ENCODE data around the gene CASP8.
A peak's percentile ranks its signal among the peaks of the same experiment; 100 is the strongest.

Gene CASP8

DNA sequence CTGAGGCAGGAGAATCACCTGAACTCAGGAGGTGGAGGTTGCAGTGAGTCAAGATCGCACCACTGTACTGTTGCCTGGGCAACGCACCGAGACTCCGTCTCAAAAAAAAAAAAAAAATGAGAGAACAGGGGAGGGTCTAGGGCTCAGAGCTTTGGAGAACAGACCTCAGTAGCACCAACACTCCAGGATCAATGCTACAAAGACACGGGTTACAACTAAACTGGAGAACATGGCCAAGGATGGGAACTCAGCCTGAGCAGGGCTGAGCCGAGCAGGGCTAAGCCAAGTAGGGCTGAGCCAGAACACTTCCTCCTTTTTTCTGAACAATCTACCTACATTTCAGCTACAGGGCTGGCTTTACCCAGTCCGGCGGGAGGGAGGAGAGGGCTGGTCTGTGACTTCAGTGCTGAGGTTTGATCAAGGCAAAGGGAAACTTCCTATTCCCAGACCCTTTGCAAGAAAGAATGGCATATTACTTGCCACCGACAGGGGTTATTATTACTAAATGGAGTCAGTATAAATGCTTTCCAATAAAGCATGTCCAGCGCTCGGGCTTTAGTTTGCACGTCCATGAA is 2.9 kb upstream of the CASP8 start:
- peak overlapping the region; percentile 91 to 92 for H3K4me3 Mint-ChIP-seq
- H3K4me1 Mint-ChIP-seq: peaks cover 86% of the 10 kb centered on the region
- peak overlapping the region; percentile 98 to 99 for H3K27ac Mint-ChIP-seq
- DNase-seq: peak; percentile 56 to 64
- H3K9me3 Mint-ChIP-seq: no peaks in the 10 kb centered on the region
- no peaks in the 10 kb centered on the region for H3K27me3 Mint-ChIP-seq
- peak; percentile 39 for ATAC-seq

DNA sequence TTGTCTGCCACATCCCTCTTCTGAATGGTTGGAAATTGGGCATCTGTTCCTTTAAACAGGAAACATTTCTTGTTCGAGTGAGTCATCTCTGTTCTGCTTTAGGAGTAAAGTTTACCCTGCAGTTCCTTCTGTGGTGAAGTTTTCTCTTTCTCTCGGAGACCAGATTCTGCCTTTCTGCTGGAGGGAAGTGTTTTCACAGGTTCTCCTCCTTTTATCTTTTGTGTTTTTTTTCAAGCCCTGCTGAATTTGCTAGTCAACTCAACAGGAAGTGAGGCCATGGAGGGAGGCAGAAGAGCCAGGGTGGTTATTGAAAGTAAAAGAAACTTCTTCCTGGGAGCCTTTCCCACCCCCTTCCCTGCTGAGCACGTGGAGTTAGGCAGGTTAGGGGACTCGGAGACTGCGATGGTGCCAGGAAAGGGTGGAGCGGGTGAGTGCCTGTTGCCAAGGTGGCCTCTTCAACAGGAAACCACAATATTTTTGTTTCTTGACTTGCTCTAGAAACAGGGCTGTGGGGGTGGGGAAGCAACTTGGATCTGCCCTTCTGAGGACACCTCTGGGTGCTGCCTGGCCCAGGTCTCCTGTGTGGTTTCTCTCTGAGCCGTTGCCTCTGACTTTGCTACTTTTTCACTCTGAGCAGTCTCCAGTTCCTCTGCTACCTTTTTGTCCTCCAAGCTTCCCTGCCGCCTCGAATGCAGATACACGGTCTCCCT is 2.2 kb upstream of the CASP8 start:
- H3K4me3 Mint-ChIP-seq: peak overlapping the region; percentile 91 to 92
- H3K27me3 Mint-ChIP-seq: no peaks in the 10 kb centered on the region
- peak; percentile 88 to 95 for DNase-seq
- ATAC-seq: peak; percentile 80
- peaks cover 86% of the 10 kb centered on the region for H3K4me1 Mint-ChIP-seq
- H3K27ac Mint-ChIP-seq: peak overlapping the region; percentile 98 to 99
- no peaks in the 10 kb centered on the region for H3K9me3 Mint-ChIP-seq

DNA sequence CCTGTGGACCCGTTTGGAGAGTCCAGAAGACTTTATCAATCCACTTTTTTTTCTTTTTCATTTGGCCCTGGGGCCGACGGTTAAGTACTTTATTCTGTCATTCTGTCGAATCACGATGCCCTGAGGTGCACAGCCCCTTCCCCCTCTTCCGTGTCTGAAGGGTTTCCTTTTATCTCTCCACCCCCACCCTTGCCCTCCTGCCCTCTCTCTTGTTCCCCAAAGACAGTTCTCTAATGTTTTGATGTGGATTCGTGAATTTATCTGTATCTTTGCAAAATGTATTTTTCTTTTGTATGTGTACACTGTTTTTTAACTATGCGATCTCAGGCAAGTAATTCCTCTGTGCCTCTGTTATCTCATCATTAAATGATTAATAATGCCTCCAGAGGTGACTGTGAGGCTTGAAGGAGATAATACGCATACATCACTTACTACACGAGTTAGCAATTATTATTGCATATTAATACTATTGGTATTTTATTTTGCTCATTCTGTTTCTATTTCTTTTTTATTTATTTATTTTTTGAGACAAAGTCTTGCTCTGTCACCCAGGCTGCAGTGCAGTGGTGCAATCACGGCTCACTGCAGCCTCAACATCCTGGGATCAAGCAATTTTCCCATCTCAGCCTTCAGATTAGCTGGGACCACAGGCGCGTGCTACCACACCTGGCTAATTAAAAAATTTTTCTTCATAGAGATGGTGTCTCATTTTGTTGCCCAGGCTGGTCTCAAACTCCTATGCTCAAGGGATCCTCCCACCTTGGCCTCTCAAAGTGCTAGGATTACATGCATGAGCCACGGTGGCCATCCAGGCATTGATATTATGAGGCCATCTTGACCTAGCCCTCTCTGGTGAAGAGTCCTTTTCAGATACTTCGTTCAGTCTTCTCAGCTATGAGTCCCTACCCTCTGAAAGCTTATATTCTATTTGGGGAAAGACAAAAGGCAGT is 1.4 kb upstream of the CASP8 start:
- Mint-ChIP-seq H3K27me3 (no peaks in the 10 kb centered on the region), H3K4me1 (peaks cover 87% of the 10 kb centered on the region)
- no peak for DNase-seq

GRCh38 chr2:201261471-201261870 is 1.1 kb downstream of the CASP8 start:
- no peaks in the 10 kb centered on the region for H3K9me3 Mint-ChIP-seq
- H3K4me3 Mint-ChIP-seq: peak overlapping the region; percentile 88 to 98
- DNase-seq: peak; percentile 52 to 69
- H3K4me1 Mint-ChIP-seq: peaks cover 86% of the 10 kb centered on the region
- ATAC-seq: no peak
- peak overlapping the region; percentile 89 to 97 for H3K27ac Mint-ChIP-seq
- H3K27me3 Mint-ChIP-seq: no peaks in the 10 kb centered on the region

More for the DNA sequence above, 1.4 kb upstream of the CASP8 start:
- H3K27ac Mint-ChIP-seq: peak overlapping the region; percentile 98 to 99
- H3K4me3 Mint-ChIP-seq: peak overlapping the region; percentile 91 to 92
- ATAC-seq: peak; percentile 26
- H3K9me3 Mint-ChIP-seq: no peaks in the 10 kb centered on the region

DNA sequence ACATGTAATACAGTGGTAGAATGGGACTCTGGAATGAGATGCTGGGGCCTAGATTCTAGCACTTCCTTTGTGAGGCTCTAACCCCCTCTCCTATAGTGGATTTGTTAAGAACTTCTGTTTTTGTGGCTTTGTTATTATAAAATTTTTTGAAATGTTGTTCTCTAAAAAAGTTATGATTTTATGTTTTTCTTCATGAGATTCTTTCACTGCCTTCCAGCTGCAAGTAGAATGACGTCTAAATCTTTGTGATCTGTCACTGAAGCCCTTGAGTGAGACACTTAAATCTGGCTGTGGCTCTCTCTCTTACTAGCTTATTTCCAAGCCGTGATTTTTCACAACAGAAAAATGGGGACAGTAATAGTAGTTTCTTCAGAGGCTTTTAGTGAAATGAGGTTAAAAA is 1.6 kb downstream of the CASP8 start:
- ATAC-seq (no peak), DNase-seq (no peak)
- peak overlapping the region; percentile 89 to 97 for H3K27ac Mint-ChIP-seq
- no peaks in the 10 kb centered on the region for H3K9me3 Mint-ChIP-seq
- peaks cover 86% of the 10 kb centered on the region for H3K4me1 Mint-ChIP-seq
- H3K27me3 Mint-ChIP-seq: no peaks in the 10 kb centered on the region
- peak overlapping the region; percentile 88 to 98 for H3K4me3 Mint-ChIP-seq

GRCh38 chr2:201262718-201263117 is 2.4 kb downstream of the CASP8 start:
- peaks cover 79% of the 10 kb centered on the region for H3K4me1 Mint-ChIP-seq
- ATAC-seq: peak; percentile 60
- DNase-seq: peak in 1 of 2 donors; percentile 43

GRCh38 chr2:201263779-201264178 is 3.4 kb downstream of the CASP8 start:
- Mint-ChIP-seq H3K4me1 (peaks cover 69% of the 10 kb centered on the region), H3K27ac (no peak overlapping the region), H3K4me3 (peak overlapping the region; percentile 64 to 79), H3K27me3 (no peaks in the 10 kb centered on the region), H3K9me3 (no peaks in the 10 kb centered on the region)
- no peak for DNase-seq
- no peak for ATAC-seq

More at GRCh38 chr2:201262718-201263117, 2.4 kb downstream of the CASP8 start:
- Mint-ChIP-seq H3K27me3 (no peaks in the 10 kb centered on the region), H3K4me3 (peak overlapping the region; percentile 78 to 79), H3K27ac (peak overlapping the region; percentile 86 to 91), H3K9me3 (no peaks in the 10 kb centered on the region)

- H3K27ac Mint-ChIP-seq: no peak overlapping the region
Observed at GRCh38 chr2:201264472-201265173, 4.3 kb downstream of the CASP8 start.

GRCh38 chr2:201266629-201267028 is 6.3 kb downstream of the CASP8 start:
- ATAC-seq (no peak), DNase-seq (no peak)
- H3K4me3 Mint-ChIP-seq: no peak overlapping the region
- no peaks in the 10 kb centered on the region for H3K9me3 Mint-ChIP-seq
- peak overlapping the region in 1 of 2 donors; percentile 59 for H3K27ac Mint-ChIP-seq
- H3K27me3 Mint-ChIP-seq: no peaks in the 10 kb centered on the region
- peaks cover 66% of the 10 kb centered on the region for H3K4me1 Mint-ChIP-seq

More at GRCh38 chr2:201264472-201265173, 4.3 kb downstream of the CASP8 start:
- H3K4me3 Mint-ChIP-seq: peak overlapping the region; percentile 64 to 79
- peaks cover 60% of the 10 kb centered on the region for H3K4me1 Mint-ChIP-seq
- H3K9me3 Mint-ChIP-seq: no peaks in the 10 kb centered on the region
- no peaks in the 10 kb centered on the region for H3K27me3 Mint-ChIP-seq
- DNase-seq (no peak), ATAC-seq (no peak)

- ATAC-seq: no peak
- H3K27ac Mint-ChIP-seq: no peak overlapping the region
Observed at GRCh38 chr2:201267278-201268030, 7.1 kb downstream of the CASP8 start.

DNA sequence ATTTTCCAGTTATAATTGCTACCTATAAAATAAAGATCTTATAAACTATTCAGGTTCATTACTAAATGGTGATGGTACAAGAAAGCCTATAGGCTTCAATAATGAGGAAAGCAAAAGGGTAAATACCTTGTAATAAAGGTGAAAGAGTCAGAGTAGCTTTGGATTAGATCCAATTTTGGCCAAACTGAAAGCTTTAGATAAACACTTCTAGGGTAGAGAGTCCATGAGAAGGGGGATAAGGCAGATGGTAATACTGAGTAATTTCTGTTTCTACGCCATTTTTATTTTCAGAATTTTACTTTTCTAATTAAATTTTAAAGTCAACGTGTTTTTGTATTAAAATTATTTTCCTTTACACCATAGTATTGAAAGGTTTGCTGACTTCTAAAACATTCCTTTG is 9.4 kb downstream of the CASP8 start:
- ATAC-seq (no peak), DNase-seq (no peak)
- Mint-ChIP-seq H3K27ac (no peak overlapping the region), H3K9me3 (no peaks in the 10 kb centered on the region), H3K4me3 (no peak overlapping the region), H3K4me1 (peaks cover 60% of the 10 kb centered on the region), H3K27me3 (no peaks in the 10 kb centered on the region)

More at GRCh38 chr2:201267278-201268030, 7.1 kb downstream of the CASP8 start:
- no peak for DNase-seq
- Mint-ChIP-seq H3K4me1 (peaks cover 70% of the 10 kb centered on the region), H3K4me3 (no peak overlapping the region), H3K9me3 (no peaks in the 10 kb centered on the region), H3K27me3 (no peaks in the 10 kb centered on the region)

DNA sequence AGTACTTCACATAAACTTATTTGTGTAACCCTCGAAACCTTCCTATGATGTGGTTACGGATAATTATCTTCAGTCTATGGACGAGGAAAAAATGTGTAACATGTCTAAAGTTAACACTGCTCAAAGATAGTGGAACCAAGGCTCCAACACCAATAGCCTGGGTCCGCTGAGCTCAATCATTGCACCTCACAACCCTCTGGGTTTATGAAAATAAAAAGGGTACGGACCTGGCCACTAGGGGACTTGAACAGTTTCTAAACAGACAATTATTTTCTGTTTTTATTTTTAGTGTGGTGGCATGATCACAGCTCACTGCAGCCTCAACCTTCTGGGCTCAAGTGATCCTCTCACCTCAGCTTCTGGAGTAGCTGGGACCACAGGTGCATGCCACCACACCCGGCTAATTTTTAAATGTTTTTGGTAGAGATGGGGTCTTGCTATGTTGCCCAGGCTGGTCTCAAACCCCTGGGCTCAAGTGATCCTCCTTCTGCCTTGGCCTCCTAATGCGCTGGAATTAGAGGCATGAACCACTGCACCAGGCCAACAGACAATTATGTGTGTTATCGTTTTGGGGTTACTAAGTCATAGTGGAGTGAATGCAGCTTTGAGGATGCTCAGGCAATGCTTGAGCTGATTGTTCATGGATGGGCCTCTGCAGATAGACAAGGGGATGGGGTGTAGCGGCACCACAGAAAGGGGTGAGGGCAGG is 10.1 kb downstream of the CASP8 start:
- H3K4me3 Mint-ChIP-seq: no peak overlapping the region
- DNase-seq: no peak
- H3K9me3 Mint-ChIP-seq: no peaks in the 10 kb centered on the region
- H3K27me3 Mint-ChIP-seq: no peaks in the 10 kb centered on the region
- no peak overlapping the region for H3K27ac Mint-ChIP-seq
- H3K4me1 Mint-ChIP-seq: peaks cover 54% of the 10 kb centered on the region
- ATAC-seq: no peak

GRCh38 chr2:201271917-201272316 is 11.6 kb downstream of the CASP8 start:
- Mint-ChIP-seq H3K4me1 (peaks cover 39% of the 10 kb centered on the region), H3K9me3 (no peaks in the 10 kb centered on the region), H3K27me3 (no peaks in the 10 kb centered on the region), H3K27ac (peak overlapping the region; percentile 4 to 31), H3K4me3 (no peak overlapping the region)
- peak; percentile 31 for ATAC-seq
- no peak for DNase-seq
